GM21786 (cell line): Measurements from ENCODE around the gene RAB34.
A peak's percentile ranks its signal among the peaks of the same experiment; 100 is the strongest.
"Not testable (repeated sequence)": the region's sequence is repeated elsewhere in the genome, so short reads cannot be mapped to it uniquely, and the experiment has no call there.

Source experiments
- ATAC-seq: cut with Tn5 transposase; IDR thresholded peaks from one replicate; pipeline ENCODE4 v1.9.1; 2021; ENCODE audit not compliant: unreplicated experiment

Gene RAB34

GRCh38 chr17:28728364-28729200, 10.9 kb upstream of the RAB34 start, which contains the start of gene NEK8:
Gene NEK8 (plus strand): TSS chr17:28728788. CDS start chr17:28728814, 26 bp downstream.
- ATAC-seq, result peak; percentile 28

DNA sequence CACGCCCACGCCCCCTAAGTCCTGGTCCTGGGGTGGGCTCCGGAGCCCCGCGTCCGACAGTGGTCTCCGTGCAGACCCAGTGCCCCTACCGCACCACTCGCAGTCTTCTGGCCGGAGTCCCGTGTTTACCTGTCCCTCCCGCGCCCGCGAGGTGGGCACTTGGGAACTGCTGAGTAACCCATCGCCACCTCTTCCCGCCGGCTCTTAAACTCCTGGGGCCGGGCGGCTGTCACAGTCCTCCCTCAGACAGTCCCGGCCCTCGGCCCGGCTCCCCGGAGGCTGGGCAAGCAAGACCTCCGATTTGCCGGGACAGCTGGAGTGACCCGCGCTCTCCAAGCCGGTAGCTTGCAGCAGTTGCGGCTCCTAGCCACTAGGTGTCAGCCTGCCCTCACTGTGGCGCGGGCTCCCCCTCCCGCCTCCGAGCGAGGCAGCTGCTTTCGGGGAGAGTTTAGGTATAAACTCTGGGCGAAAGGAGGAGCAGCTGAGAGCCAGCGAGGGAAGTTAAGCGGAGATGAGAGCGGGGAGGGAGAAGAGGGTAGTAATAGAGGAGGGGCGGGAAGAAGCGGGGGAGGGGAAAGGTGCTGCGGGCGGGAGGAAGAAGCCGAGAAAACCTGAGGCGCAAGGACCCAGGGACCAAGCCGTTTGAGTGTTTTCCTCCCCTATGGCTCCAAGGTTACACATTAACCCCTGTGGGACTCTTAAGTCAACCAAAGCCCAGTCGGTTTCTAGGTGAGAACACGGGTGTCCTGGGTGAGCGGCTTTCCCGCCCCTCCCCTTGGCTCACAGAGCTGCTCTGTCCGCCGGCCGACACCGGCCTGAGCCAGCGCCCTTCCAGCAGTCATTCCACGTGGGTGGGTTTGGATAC, 9.2 kb upstream of the RAB34 start:
- ATAC-seq, result peak; percentile 35

GRCh38 chr17:28726226-28726626, 8.6 kb upstream of the RAB34 start, which contains the start of gene TLCD1:
Gene TLCD1 (minus strand): TSS chr17:28726233. CDS start chr17:28726097, 136 bp downstream.
- ATAC-seq, result no peak

GRCh38 chr17:28725660-28726225, 8.1 kb upstream of the RAB34 start:
- ATAC-seq, result no peak

- no peak for ATAC-seq
Measured at GRCh38 chr17:28725166-28725659, 7.5 kb upstream of the RAB34 start.

DNA sequence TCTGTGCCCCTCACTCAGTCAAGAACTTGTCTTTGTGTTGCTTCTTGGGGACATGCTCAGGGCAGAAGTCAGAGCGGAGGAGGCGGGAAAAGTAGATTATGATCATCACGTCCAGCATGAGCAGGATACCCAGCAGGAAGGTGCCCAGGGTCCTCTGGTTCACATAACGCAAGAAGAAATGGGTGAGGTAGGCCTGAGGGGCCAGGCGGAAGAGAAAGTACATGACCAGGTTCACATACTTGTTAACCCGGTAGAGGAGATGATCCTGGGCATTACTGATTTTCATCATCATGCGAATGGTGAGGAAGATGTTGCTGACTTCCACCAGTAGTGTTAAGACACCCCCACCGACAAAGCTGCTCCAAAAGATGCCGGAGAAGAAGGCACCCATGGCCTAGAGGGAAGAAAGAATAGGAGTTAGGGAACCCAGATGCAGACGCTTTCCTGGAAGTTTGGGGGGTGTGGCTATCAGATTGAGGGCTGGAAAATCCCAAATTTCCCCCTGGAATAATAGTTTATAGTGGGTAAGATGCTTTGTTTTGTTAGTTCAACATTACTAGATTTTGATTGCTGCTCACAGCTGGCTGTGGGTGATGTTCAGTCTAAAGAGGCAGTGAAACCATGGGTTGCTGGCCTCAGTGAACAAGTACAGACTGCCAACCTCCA, 7.0 kb upstream of the RAB34 start:
- ATAC-seq, result no peak

GRCh38 chr17:28723836-28724499, 6.3 kb upstream of the RAB34 start:
- not testable (repeated sequence) for ATAC-seq

DNA sequence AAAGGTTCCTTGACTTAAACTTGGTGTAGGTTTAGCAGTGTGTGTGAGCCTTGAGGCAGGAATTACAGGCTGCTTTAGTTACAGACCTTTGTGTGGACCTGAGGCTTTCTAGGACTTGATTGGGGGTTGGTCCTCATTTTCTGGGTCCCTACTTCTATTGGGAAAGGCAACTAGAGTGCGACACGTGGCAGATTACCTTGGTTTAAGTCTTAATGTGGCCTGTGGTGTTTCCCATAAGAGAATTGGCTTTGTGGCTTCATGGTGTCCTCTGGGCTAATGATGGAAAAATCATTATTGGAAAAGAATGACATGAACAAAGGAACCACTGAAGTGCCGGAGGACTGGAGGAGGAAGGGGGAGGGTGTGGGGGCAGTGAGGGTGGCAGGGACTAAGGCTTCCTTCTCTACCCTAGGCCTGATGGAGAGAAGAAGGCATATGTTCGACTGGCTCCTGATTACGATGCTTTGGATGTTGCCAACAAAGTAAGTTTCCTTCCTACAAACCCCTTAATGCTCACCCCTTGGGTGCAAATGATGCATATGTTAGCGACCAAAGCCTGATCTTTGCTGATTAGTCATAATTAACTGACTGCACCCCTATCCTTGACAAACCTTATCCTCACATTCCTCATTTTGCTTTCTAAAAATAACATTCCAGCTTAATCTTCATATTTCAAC, 5.6 kb upstream of the RAB34 start:
- no peak for ATAC-seq

DNA sequence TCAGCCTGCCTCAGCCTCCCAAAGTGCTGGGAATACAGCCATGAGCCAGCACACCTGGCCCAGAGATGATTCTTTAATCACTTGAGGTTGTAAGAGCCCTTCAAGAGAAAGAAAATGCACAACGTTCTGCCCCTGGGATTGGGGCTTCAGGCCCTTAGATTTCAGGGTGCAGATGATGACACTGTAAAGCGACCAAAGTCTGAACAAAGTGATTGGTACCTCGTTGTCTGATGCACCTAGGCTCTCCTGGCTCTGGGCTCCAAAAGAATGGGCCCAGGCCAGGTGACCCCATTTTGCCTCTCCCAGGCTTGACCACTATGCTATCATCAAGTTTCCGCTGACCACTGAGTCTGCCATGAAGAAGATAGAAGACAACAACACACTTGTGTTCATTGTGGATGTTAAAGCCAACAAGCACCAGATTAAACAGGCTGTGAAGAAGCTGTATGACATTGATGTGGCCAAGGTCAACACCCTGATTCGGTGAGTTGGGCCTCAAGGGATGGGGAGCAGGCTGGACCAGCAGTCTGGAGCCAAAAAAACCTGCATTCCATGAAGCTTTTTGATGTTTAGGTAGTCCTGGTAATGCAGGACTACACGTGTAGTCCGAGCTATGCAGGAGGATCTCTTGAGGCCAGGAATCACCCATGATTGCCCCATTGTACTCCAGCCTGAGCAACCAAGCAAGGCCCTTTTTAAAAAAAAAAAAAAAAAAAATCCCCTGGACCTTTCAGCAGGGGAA, 4.9 kb upstream of the RAB34 start:
- ATAC-seq, result no peak

- ATAC-seq, result not testable (repeated sequence)
Measured at GRCh38 chr17:28720997-28721329, 3.3 kb upstream of the RAB34 start.

DNA sequence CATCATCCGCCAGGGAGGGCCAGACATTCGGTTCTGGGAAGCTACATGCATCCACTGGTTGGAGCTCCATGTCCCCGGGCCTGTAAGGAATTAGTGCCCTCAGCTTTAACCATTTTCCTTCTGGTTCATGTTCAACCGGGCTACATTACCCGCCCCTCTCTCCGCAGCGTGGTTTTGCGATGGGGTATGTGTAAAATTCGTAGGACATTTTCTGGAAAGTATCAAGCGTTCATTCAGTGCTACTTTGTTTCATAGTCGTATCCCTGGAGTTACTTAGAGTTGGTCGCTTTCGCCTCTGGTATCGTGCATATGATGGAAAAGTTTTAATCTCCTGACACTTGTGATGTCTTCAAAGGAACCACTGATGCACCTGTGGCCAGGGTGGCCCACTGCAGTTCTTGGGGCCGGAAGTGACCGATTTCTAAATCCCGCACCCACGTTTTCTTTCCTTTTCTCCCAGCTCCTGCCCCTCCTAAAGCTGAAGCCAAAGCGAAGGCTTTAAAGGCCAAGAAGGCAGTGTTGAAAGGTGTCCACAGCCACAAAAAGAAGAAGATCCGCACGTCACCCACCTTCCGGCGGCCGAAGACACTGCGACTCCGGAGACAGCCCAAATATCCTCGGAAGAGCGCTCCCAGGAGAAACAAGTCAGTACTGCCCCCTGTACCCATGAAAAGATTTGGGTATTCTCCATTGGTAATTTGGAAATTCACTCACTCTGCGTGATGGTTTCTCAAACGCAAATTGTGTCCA, 2.8 kb upstream of the RAB34 start:
- no peak for ATAC-seq

GRCh38 chr17:28719021-28719433, 1.4 kb upstream of the RAB34 start:
- ATAC-seq, result no peak

DNA sequence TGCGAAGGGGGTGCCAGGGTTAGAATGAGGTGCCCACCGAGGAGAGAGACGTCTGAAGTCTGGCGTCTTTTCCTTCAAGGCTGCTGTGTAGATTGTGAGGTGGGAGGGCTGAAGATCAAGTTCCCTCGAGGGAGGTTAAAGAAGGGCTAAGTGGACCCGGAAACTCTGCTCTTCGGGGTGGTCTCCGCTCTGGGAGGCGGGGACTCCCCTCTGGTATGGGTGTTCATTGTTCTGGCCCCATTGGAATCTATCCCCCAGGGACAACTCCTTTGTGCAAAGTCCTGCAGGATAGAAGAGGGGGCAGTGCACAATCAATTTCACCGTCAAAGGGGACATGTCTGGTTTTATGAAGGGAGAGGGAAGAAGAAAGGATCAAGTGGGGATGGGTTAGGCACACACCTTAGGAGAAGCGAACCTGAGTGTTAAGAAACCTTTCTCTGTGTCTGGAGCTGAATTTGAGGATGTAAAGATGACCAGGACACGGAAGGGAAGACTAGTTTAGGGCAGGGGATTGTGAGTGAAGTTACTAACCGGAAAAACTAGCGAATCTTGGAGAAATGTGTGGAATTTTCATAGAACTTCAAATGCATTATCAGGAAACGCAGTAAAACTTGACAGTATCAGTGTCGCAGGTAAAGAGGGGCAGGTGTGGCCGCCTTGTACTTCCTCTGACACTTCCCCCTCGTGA, 809 bp upstream of the RAB34 start:
- ATAC-seq, result no peak

DNA sequence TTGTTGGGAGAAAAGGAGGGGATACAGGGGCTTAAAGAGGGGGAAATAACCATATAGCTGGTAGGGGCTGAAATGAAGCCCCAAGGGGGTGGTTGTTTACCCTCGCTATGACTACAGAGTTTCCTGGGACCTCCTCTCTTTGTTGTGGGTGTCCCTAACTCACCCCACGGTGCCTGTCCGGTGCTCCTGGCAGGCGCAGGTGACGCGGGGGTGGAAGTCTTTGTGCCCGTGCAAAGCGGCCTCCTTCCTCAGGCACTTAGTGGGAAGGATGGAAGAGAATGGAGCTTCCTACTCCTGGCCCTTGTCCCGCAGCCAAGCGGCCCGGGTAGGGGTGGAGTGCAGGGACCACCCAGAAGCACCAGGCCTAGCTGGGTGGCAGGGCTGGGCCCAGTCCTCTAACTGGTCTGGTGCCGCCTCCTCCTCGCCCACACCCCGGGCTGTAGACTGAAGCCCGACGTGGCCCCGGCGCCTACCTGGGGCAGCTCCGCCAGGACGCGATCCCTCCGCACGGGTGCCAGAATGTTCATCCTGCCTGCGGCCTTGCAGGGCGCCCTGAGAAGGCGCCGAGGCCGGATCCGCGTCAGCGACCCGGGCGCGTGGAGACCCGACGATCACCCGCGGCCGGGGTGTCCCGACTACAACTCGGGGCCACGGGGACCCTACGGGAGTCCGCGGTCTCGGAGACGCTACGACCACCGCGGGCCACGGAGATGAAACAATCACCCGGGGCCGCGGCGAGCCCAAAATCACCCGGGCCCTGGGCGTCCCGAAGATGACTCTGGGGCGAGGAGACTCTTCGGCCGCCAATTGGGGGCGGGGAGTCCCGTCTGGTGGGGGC, 709 bp downstream of the RAB34 start:
- no peak for ATAC-seq

GRCh38 chr17:28715217-28715616, 2.5 kb downstream of the RAB34 start:
- no peak for ATAC-seq

- ATAC-seq, result no peak
Measured at GRCh38 chr17:28714281-28714680, 3.4 kb downstream of the RAB34 start.
